DND-41 (cell line): Measurements from ENCODE around the gene PTPRG.
A peak's percentile ranks its signal among the peaks of the same experiment; 100 is the strongest.

Experiments used
- ATAC-seq: fragments of 200-7000 bp; cut with Tn5 transposase; 3 replicates; pipeline ENCODE4 v1.9.1; 2021; ENCODE audit warnings: low read depth; ENCODE audit not compliant: insufficient read depth
- DNase-seq: peaks from one replicate; pipeline ENCODE4 v3.0.0-alpha.2; 2020
- H2AFZ ChIP-seq: 2 replicates; pipeline ENCODE4 v1.6.0; 2012; ENCODE audit warnings: low read depth, low read length
- H3K27ac ChIP-seq: 2 replicates; pipeline ENCODE4 v1.5.1; 2012; ENCODE audit warnings: low read length, inconsistent platforms
- H3K27me3 ChIP-seq: fragments of 200-600 bp; sonication (generic); 2 replicates; pipeline ENCODE4 v1.6.0; 2012; ENCODE audit warnings: low read length, mild to moderate bottlenecking, inconsistent platforms; ENCODE audit not compliant: insufficient read depth, poor library complexity
- H3K36me3 ChIP-seq: 2 replicates; pipeline ENCODE4 v1.5.1; 2012; ENCODE audit warnings: low read length, inconsistent platforms; ENCODE audit not compliant: insufficient read depth
- H3K4me1 ChIP-seq: 2 replicates; pipeline ENCODE4 v1.5.1; 2012; ENCODE audit warnings: mild to moderate bottlenecking, low read length; ENCODE audit not compliant: insufficient read depth
- H3K4me2 ChIP-seq: 2 replicates; pipeline ENCODE4 v1.6.0; 2012; ENCODE audit warnings: mild to moderate bottlenecking, moderate library complexity, low read length, inconsistent platforms; ENCODE audit not compliant: insufficient read depth
- H3K4me3 ChIP-seq, 2 experiments: fragments of 200-600 bp in 1 of 2; shearing (Covaris generic) in 1 of 2; 2 replicates each; pipeline ENCODE4 v1.5.1; 2012 to 2016; ENCODE audit warnings: inconsistent platforms in 2 of 2, low read length in 2 of 2, mild to moderate bottlenecking in 2 of 2, low read depth in 1 of 2, moderate library complexity in 1 of 2
- H3K79me2 ChIP-seq: 2 replicates; pipeline ENCODE4 v1.6.0; 2012; ENCODE audit warnings: low read length, inconsistent platforms; ENCODE audit not compliant: insufficient read depth
- H3K9ac ChIP-seq: 2 replicates; pipeline ENCODE4 v1.6.0; 2012; ENCODE audit warnings: low read depth, mild to moderate bottlenecking, inconsistent platforms, low read length, moderate library complexity
- H3K9me3 ChIP-seq: 2 replicates; pipeline ENCODE4 v1.5.1; 2012; ENCODE audit warnings: low read length, moderate library complexity, mild to moderate bottlenecking, inconsistent platforms; ENCODE audit not compliant: insufficient read depth, severe bottlenecking
- H4K20me1 ChIP-seq: 2 replicates; pipeline ENCODE4 v1.6.0; 2012; ENCODE audit warnings: low read length; ENCODE audit not compliant: insufficient read depth
- EZH2 ChIP-seq: IDR thresholded peaks from 3 replicates; pipeline ENCODE4 v1.6.1; 2012; ENCODE audit warnings: borderline replicate concordance, low read depth, mild to moderate bottlenecking, moderate library complexity, low read length, inconsistent platforms; ENCODE audit not compliant: severe bottlenecking
- TF ChIP-seq, protein P1 (sequence below): IDR thresholded peaks from 2 replicates; pipeline ENCODE4 v1.5.1; 2012; ENCODE audit warnings: borderline replicate concordance, low read length, moderate library complexity, mild to moderate bottlenecking; ENCODE audit not compliant: poor library complexity, severe bottlenecking; ENCODE audit errors: extremely low read depth

PTPRG gene

DNA sequence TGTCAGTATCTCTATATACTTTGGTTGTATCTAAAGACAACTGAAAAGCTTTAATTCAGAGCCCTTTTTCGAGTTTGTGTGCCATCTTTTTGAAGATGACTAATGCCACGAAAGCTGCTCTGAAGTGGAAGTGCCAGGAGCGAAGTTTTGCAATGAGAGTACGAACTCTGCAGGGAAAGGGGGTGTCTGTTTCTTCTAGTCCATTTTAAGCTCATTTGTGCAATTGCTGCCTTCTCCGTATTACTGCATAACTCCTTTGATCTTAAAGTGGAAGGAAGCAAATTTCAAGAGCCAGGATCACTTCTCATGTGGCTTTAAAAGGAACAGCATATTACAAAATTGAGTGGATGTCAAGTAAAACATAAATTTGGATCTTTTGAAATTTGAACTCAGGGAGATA, 566.7 kb downstream of the PTPRG start:
- TF ChIP-seq EZH2: no peak
- TF ChIP-seq, protein P1, sequence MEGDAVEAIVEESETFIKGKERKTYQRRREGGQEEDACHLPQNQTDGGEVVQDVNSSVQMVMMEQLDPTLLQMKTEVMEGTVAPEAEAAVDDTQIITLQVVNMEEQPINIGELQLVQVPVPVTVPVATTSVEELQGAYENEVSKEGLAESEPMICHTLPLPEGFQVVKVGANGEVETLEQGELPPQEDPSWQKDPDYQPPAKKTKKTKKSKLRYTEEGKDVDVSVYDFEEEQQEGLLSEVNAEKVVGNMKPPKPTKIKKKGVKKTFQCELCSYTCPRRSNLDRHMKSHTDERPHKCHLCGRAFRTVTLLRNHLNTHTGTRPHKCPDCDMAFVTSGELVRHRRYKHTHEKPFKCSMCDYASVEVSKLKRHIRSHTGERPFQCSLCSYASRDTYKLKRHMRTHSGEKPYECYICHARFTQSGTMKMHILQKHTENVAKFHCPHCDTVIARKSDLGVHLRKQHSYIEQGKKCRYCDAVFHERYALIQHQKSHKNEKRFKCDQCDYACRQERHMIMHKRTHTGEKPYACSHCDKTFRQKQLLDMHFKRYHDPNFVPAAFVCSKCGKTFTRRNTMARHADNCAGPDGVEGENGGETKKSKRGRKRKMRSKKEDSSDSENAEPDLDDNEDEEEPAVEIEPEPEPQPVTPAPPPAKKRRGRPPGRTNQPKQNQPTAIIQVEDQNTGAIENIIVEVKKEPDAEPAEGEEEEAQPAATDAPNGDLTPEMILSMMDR: no peak
- ATAC-seq: no peak
- Histone ChIP-seq H3K9me3 (no peaks in the 10 kb centered on the region), H3K4me3 (no peak overlapping the region), H3K27me3 (no peaks in the 10 kb centered on the region), H3K79me2 (no peaks in the 10 kb centered on the region), H3K27ac (no peak overlapping the region), H3K4me1 (no peaks in the 10 kb centered on the region), H3K9ac (no peak overlapping the region), H2AFZ (no peak overlapping the region), H3K4me2 (no peak overlapping the region), H3K36me3 (no peaks in the 10 kb centered on the region), H4K20me1 (no peaks in the 10 kb centered on the region)
- DNase-seq: no peak

DNA sequence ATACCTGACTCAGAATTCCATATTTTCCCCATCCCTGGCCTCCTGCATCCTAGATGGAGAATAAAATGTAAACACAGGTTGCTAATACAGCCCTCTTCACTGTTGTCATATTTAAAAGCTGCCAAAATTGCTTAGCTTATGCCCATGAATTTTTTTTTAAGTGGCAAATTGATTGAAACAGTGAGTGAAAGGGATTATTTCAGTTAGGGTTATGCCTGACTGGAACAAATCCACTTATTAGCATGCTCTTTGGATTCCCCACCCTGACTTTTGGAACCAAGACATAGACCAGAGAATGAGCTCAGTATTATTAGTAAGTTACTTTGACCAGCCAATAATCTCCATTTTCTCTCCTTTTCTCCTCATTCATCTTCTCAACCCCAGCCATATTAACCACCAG, 567.3 kb downstream of the PTPRG start:
- ATAC-seq (no peak), DNase-seq (no peak)
- Histone ChIP-seq H3K4me3 (no peak overlapping the region), H3K27me3 (no peaks in the 10 kb centered on the region), H3K4me1 (no peaks in the 10 kb centered on the region), H3K27ac (no peak overlapping the region), H3K9me3 (no peaks in the 10 kb centered on the region), H3K4me2 (no peak overlapping the region), H3K79me2 (no peaks in the 10 kb centered on the region), H3K36me3 (no peaks in the 10 kb centered on the region), H4K20me1 (no peaks in the 10 kb centered on the region), H3K9ac (no peak overlapping the region), H2AFZ (no peak overlapping the region)
- TF ChIP-seq EZH2: no peak
- TF ChIP-seq, protein P1: no peak

GRCh38 chr3:62131050-62131449, 569.7 kb downstream of the PTPRG start:
- H2AFZ ChIP-seq: no peak overlapping the region
- H3K9me3 ChIP-seq: no peaks in the 10 kb centered on the region
- ATAC-seq (no peak), DNase-seq (no peak)
- TF ChIP-seq, protein P1: no peak
- no peak for TF ChIP-seq EZH2
- H3K9ac ChIP-seq: no peak overlapping the region
- no peaks in the 10 kb centered on the region for H3K79me2 ChIP-seq
- no peak overlapping the region for H3K27ac ChIP-seq
- no peaks in the 10 kb centered on the region for H3K4me1 ChIP-seq
- H3K4me2 ChIP-seq: no peak overlapping the region
- no peaks in the 10 kb centered on the region for H3K27me3 ChIP-seq
- no peaks in the 10 kb centered on the region for H3K36me3 ChIP-seq
- no peak overlapping the region for H3K4me3 ChIP-seq
- H4K20me1 ChIP-seq: no peaks in the 10 kb centered on the region

GRCh38 chr3:62131620-62132019, 570.2 kb downstream of the PTPRG start:
- ATAC-seq (no peak), DNase-seq (no peak)
- H3K36me3 ChIP-seq: no peaks in the 10 kb centered on the region
- H3K9ac ChIP-seq: no peak overlapping the region
- TF ChIP-seq, protein P1: peak; percentile 31
- TF ChIP-seq EZH2: no peak
- no peaks in the 10 kb centered on the region for H3K79me2 ChIP-seq
- no peak overlapping the region for H3K4me2 ChIP-seq
- H4K20me1 ChIP-seq: no peaks in the 10 kb centered on the region
- no peaks in the 10 kb centered on the region for H3K27me3 ChIP-seq
- H3K4me1 ChIP-seq: no peaks in the 10 kb centered on the region
- H3K27ac ChIP-seq: no peak overlapping the region
- no peak overlapping the region for H2AFZ ChIP-seq
- H3K4me3 ChIP-seq: no peak overlapping the region
- H3K9me3 ChIP-seq: no peaks in the 10 kb centered on the region
